COR-L47 (cell line): ENCODE measurements around the gene SNX1.
"Not testable (repeated sequence)": the region's sequence is repeated elsewhere in the genome, so short reads cannot be mapped to it uniquely, and the experiment has no call there.

Experiments used
- DNase-seq: peaks from one replicate; lab custom pipeline; 2025; lab: John Stamatoyannopoulos, UW

The SNX1 gene, protein sequence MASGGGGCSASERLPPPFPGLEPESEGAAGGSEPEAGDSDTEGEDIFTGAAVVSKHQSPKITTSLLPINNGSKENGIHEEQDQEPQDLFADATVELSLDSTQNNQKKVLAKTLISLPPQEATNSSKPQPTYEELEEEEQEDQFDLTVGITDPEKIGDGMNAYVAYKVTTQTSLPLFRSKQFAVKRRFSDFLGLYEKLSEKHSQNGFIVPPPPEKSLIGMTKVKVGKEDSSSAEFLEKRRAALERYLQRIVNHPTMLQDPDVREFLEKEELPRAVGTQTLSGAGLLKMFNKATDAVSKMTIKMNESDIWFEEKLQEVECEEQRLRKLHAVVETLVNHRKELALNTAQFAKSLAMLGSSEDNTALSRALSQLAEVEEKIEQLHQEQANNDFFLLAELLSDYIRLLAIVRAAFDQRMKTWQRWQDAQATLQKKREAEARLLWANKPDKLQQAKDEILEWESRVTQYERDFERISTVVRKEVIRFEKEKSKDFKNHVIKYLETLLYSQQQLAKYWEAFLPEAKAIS

DNA sequence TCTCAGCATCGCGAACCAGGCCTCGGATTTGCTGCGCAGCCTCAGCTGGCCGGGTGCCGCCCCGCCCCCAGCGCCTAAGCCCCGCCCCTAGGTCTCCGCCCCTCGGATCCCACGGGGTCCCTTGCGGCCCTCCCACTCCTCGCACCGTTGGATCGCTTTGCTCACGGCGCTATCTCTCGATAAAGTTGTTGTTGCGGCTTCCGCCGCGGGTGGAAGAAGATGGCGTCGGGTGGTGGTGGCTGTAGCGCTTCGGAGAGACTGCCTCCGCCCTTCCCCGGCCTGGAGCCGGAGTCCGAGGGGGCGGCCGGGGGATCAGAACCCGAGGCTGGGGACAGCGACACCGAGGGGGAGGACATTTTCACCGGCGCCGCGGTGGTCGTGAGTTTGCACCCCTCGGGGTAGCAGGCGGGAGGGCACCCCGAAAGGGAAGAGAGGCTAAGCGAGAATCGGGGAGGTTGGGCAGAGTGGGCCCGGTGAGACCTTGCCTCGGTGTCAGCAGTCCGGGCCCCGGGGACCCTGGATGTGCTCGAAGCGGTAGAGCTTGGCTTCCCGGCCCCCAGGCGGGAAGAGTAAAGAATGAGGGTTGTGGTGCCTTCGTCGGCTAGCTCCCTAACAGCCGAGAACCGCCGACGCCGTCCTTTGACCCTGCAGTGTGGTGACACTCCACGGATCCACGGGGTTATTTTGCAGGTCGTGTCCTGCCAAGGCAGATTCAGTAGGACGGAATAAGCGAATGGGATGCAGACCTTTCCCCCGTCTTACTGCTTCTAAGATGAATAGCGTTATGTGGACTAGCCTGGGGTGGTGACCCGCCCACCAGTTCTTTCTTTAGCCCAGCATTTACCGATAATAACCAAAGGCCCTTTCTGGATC, at the start of gene SNX1:
TSS of gene SNX1 (plus strand) at position 188 of the 873 bp plus-strand sequence. CDS start at position 220, 32 bp downstream.
- peak; percentile 92 for DNase-seq

DNA sequence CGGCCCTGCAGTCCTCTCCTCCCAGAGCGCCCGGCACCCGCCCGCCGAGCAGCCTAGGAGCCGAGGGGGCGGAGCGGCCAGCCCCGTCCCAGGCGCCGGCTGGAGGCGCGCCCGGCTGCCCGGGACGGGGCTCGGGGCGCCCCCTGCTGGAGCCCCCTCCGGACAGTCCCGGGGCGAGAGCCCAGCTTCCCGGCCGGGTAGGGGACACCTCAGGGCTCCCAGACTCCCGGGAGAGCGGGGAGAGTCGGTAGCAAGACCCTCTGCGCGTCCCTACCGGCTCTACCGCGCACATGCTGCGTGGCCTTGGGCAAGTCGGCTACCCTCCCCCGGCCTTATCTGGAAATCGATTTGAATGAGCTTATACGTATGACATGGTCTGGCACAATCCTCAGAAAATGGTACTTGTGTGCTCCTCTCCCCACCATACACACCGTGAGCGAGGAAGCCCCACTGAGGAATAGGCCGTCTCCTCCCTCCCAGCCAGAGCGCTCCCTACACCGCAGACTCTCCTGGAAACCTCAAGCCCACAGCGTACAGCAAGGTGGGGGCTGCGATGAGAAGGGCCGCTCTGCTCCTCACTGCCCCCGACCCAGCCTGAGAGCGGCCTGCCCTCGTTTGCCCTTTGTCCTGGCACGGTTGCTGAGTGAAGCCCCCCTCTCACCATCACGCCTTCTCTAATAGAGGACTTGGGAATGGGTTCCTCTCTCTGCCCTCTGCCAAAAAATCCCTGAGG, 49.2 kb upstream of the SNX1 start, which contains the start of gene DAPK2:
TSS of gene DAPK2 (minus strand) at position 65 of the 733 bp plus-strand sequence. CDS start 6,224 bp downstream, outside the sequence.
- peak; percentile 17 for DNase-seq

DNA sequence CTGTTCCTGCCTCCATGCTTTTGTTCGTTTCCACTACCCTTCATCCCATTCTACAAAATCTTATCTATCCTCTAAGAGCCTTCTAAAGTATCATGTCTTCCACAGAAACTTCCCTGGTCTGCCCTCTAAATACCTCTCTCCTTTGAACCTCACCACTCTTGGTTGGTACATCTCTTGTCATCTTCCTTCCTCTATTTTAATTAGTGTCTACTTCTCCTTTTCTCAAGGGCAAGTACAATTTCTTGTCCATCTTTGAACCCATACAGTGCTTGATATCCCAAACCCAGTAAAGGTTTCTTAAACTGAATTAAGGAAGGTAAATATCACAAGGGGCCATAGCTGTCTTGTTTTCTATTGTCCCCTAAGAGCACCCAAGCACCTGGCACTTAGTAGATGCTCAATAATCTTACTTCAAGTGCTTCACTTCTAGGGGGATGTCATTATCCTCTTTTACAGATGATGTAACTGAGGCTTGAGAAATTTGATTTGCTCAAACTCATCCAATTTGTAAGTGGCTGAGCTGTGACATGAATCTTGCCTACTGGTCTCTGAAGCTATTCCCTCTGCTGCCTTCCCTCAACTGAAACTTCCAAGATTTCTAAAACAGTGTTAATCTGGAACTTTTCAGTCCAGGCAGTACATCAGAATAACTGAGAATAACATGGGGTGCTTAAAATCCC, 46.9 kb upstream of the SNX1 start:
- DNase-seq: no peak

DNA sequence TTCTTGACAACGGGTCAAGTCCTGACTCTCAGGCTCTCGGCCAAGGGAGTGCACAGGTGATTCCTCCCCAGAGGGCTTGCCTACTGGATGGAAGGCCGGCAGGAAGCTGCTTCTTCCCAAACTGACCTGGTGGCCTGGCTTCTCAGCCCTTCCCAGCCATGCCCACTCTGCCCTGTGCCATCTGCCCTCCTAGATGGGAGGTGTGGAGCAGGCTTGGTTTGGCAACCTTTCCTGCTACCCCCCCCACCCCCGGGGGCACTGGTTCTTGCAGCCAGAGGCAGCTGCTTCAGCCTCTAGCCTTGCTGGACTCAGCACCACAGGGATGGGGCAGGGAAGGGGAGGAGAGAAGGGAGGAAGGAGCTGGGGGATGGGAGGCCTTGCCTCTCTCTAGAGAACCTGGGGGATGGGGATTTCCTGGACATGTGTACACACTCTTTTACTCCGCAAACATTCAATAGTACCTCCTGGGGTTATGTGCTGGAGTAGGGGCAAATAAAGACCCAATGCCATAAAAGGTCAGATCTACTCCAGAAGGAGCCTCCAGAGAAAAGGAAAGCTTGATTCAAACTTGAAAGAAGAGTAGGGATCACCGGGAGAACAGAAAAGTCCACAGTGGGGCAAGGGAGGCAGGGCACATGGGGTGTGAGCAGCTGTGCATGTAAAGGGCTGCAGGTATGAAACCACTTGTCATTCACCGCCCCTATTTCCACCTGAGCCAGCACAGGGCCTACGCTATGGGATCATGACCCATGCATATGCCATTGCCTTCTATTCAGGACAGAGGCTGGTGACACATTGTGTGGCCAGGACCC, 45.3 kb upstream of the SNX1 start:
- DNase-seq: peak; percentile 75

DNA sequence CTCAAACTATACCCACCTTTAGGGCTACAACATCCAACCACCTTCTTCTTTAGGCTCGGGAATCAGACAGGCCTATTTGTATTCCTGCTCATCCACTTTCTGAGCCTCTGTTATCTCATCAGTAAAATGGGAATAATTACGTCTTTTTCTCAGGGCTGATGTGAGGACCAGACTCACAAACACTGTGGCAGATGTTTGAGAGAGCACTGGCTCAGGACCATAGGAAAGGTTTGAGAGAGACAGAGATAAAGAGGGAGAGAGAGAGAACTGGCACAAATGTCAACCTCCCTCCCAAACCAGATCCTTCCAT, 44.7 kb upstream of the SNX1 start:
- DNase-seq: no peak

DNA sequence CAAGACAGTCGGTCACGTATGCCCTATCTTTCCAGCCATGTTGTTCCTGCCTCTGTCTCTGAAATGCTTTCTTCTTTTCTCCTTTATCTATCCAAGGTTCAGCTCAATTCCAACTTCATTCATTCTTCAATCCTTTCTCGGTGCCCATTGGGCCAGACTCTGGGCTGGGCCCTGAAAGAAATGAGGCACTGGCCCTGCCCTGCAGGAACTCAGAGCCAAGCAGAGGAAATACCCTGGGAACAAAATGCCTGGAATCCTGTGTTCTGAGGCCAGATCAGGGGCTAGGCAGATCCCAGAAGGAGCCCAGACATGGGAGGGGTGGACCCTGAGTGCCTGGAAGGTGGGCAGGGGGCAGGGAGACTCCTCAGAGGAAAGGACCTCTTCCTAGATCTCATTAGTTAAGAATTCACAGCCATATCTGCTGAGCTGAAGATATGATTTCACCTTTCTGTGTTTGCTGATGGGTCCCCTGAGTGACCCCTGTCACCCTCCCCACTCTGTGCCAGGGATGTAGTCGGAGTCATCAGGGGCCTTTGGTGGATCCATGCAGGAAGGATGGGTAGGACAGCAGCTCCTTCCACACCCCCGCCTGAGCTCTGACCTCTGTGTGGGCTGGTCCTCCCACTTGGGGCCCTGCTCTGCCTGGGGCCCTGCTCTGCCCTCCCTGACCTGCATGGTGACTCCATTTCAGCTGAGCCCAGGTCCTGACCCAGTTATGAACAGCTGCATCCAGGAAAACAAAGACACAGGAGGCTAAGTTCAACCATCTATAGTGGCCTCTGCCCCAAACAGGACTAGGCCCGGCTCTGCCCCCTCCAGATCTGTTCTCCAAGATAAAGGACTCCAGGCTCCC, 44.1 kb upstream of the SNX1 start:
- DNase-seq: no peak

DNA sequence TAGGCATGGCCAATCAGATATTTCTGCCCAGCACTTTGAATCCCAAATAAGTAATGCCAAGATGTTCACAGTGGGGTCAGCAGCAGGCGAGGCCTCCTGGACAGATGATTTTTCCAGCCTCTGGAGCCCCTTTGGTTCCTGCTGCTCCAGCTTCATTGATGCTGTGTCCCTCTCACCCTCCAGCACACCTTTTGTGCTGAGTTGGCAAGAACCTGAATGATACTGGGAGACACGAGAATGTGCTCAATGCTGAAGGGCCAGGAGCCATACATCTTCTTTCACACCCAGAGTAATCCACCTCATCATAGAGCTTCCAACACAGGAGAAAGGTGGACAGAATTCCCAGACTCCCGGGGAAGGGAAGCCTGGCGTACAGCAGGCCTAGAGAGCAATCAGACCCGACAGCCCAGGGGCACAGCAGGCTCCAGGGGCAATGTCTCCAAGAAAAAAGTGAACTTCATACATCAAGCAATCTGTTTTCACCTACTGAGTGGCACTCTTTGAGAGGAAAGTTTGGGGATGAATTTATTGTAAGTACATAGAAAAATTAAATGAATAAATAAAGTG, 42.8 kb upstream of the SNX1 start:
- no peak for DNase-seq

DNA sequence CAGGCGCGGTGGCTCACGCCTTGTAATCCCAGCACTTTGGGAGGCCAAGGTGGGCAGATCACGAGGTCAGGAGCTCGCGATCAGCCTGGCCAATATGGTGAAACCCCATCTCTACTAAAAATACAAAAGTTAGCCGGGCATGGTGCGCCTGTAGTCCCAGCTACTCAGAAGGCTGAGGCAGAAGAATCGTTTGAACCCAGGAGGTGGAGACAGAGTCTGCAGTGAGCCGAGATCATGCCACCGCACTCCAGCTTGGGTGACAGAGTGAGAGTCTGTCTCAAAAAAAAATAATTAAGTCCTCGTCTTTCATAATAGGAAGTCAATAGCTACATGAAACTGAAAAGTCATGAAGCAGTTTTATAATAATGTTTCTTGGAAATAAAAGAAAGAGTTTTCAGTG, 42.1 kb upstream of the SNX1 start:
- DNase-seq: not testable (repeated sequence)

DNA sequence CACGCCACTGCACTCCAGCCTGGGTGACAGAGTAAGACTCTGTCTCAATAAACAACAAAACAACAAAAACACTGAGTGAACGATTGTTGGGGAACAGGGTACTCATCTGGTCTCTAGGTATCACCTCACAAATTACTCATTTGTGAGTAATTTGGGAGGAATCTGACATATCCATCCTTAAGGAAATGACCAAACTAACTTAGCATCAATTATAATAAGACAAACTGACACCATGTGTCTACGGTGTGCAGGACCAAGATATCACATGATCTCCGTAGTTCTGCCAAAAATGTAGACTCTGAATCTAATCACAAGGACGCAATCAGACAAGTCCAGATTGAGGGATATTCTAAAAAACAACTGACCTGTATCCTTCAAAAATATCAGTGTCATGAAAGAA, 37.5 kb upstream of the SNX1 start:
- no peak for DNase-seq

DNA sequence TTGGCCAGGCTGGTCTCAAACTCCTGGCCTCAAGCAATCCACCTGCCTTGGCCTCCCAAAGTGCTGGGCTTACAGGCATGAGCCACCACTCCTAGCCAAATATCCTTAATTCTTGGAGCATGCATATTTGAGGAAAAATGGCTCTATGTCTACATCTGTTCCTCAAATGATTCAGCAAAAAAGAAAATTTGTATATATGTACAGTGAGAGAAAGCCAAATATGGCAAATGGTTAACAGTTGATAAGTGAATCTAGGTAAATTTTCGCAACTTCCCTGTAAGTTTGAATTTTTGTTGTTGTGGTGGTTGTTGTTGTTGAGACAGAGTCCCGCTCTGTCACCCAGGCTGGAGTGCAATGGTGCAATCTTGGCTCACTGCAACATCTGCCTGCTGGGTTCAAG, 36.7 kb upstream of the SNX1 start:
- not testable (repeated sequence) for DNase-seq

DNA sequence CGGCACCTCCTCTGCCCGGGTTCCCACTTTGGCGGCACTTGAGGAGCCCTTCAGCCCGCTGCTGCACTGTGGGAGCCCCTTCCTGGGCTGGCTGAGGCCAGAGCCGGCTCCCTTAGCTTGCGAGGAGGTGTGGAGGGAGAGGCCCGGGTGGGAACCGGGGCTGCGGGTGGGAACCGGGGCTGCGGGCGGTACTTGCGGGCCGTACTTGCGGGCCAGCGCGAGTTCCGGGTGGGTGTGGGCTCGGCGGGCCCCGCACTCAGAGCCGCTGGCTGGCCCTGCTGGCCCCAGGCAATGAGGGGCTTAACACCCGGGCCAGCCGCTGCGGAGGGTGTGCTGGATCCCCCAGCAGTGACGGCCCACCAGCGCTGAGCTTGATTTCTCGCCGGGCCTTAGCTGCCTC, 35.1 kb upstream of the SNX1 start:
- DNase-seq: no peak

DNA sequence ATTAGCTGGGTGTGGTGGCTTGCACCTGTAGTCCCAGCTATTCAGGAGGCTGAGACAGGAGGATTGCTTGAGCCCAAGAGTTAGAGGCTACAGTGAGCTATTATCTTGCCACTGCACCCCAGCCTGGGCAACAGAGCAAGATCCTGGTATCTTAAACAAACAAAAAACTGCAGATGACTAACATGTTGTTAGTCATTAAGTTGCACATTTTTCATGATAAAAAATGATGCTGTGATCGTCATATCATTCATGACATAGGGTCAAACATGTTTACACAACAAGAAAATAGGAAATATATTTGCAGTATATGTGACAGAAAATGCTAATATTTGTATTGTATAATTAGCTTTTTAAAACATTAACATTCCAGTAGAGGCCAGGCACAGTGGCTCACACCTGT, 29.3 kb upstream of the SNX1 start:
- DNase-seq: no peak

DNA sequence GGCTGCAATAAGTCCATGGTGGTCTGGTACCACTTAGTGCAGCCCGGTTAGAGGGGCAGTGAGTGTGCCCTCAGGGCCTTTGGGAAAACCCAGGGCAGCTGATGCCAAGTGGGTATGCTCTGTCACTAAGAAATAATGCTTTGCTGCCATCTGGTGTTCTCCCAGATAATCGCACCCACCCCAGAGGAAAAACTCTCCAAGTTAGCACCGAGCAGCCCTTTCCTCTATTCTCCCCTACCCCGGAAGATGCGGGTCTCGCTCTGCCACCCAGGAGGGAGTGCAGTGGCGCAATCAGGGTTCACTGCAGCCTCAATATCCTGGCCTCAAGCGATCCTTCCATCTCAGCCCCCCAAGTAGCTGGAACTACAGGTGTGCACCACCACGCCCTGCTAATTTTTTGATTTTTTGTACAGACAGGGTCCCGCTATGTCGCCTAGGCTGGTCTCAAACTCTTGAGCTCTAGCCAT, 28.2 kb upstream of the SNX1 start:
- peak; percentile 36 for DNase-seq

DNA sequence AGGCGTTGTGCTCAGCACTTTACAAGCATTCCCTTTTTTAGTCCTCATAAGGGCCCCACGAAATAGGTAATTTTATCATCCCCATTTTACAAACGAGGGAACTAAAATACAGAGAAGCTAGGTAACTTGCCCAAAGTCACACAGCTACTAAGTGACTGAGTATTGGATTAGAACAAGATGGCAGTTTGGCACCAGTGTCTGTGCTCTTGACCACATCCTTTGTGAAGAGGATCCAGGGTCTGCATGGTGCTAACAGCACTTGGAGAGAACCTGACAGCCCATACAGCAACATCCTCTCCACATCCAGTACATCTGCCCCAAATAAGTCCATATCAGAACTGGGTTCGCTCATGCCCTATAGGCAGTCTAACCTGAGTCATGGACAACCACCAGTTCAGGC, 27.6 kb upstream of the SNX1 start:
- no peak for DNase-seq

DNA sequence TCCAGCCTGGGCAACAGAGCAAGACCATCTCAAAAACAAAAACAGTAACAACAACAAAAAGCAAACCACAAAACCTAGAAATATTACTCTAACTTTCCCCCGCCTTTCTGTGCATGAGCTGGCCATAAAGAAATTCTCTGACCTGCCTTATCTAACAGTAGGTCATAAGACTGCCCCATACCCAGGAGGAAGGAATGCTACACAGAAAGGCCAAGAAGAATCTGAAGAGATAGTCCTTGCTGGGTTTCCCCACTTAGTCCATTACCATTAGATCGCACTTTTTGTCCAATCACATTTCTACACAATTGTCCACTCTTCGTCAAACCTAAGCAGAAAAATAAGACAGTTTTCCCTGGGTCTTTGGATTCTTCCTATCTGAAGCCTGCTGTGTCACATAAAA, 25.7 kb upstream of the SNX1 start:
- no peak for DNase-seq

DNA sequence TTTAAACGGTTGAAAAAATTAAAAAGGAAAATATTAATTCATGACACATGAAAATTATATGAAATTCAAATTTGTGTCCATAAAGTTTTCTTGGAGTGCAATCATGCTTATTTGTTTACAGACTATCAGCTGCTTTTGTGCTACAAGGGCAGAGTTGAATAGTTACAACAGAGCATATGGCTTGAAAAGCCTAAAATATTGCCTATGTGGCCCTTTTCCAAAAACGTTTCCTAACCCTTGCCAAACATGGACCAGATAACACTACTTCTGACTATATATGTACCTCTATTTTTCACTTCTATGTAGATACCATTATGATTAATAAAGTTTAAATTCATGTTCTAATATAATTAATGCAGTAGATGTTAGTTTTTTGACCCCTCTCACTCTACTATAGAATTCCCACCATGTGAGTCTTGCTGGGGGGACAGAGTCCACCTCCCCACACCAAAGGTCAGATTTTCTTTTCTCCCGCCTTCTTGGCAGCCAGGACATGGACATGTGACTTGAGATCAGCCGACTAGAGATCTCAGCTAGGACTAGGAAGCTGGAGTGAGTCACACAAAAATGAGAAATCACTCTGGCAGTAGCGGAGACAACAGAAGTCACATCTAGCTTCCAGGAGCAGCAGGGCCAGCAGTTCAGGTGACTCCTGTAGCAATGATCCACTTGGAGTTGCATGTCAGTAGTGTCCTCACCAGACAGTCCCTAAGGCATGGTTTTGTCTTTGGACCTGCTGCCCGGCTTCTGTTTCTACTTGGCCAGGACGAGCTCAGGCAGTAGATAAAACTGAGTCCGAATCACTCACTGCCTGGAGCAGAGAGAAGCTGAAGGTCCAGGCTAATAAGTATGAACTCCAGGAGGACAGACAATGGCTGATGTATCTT, 24.6 kb upstream of the SNX1 start:
- DNase-seq: no peak

DNA sequence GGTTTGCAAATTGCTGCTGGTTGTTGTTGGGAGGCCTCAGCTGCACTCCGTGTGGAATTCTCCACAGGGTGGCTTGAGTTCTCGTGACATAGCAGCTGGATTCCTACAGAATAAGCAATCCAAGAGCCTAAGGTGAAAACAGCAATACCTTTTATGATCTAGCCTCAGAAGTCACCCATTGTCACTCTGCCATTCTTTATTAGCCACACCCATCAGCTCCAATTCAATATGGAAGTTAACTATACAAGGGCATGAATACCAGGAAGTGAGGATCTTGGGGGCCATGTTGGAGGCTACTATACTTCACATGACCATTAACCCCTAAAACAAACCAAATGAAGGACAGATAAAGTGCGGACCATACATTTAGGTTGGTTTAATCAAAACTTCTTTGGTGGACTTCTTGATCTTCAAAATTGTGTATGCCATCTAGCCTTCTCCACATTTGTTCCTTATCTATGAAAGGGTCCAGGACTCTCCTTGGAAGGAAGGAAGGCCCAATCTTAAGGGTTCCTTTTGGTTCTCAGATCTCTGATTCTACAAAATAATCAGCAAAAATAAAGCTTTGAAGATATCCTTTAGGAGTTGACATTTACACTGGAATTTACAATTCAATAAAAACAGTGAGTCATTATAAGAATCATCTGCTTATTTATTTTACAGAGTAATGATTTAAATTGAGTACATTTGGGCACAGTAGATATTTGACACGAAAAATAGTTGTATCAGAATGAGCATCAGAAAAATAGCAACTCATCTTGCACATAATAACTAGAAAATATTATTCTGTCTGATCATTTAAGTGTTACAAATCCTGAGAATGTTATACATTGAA, 23.6 kb upstream of the SNX1 start:
- no peak for DNase-seq
